Uterus (tissue), 4 donors: ENCODE results near the gene DIAPH2. TPM values are rescaled to one million over a fixed set of nuclear protein-coding genes. Genes with fewer than 3 reads are reported as not detected.

Source experiments
- DNase-seq, 2 donors: peaks; one replicate each; pipeline ENCODE4 v3.0.0-alpha.2; 2019 to 2020
- H3K27ac ChIP-seq, 2 donors: fragments of 200-600 bp; sonication (generic); 1 replicate in 1 of 2; 2 replicates in 1 of 2; pipeline ENCODE4 v1.5.1; 2016 to 2018
- H3K27me3 ChIP-seq, 2 donors: fragments of 200-600 bp; sonication (generic); one replicate each; pipeline ENCODE4 v1.5.1; 2018 to 2019; ENCODE audit warnings: control low read depth in 1 of 2
- H3K36me3 ChIP-seq, 2 donors: fragments of 200-600 bp; sonication (generic); one replicate each; pipeline ENCODE4 v1.5.1; 2019; ENCODE audit warnings: control low read depth in 1 of 2
- H3K4me1 ChIP-seq, 2 donors: fragments of 200-600 bp; sonication (generic); one replicate each; pipeline ENCODE4 v1.5.1; 2018 to 2019; ENCODE audit warnings: control low read depth in 1 of 2
- H3K4me3 ChIP-seq, 2 donors: fragments of 200-600 bp; sonication (generic); 1 replicate in 1 of 2; 2 replicates in 1 of 2; pipeline ENCODE4 v1.5.1; 2018 to 2019; ENCODE audit warnings: mild to moderate bottlenecking in 1 of 2
- H3K9me3 ChIP-seq, 2 donors: fragments of 200-600 bp; sonication (generic); one replicate each; pipeline ENCODE4 v1.5.1; 2019; ENCODE audit warnings: control low read depth in 1 of 2
- CTCF ChIP-seq, 4 experiments: fragments of 200-600 bp in 2 of 4; fragments of 450-650 bp in 2 of 4; sonication (generic) in 2 of 4; IDR thresholded peaks; one replicate each; pipeline ENCODE4 v1.5.1; 2016 to 2019; ENCODE audit warnings: antibody characterized with exemption in 4 of 4, mild to moderate bottlenecking in 2 of 4, moderate library complexity in 1 of 4
- POLR2A ChIP-seq, 2 donors: fragments of 450-650 bp; IDR thresholded peaks; one replicate each; pipeline ENCODE4 v1.6.1; 2016; ENCODE audit warnings: antibody characterized with exemption in 2 of 2, mild to moderate bottlenecking in 1 of 2, moderate library complexity in 1 of 2
- intact Hi-C: fragments of 100-400 bp; cut with DNase I; formaldehyde crosslinking; loops from one replicate; pipeline ENCODE4 v1.15.1; 2023; ENCODE audit warnings: low total_unique reads
- total RNA-seq, 4 donors: library from RNA; depleted of rRNA in 3 of 4; stranded (reverse); fragments of >200 nt in 3 of 4; gene quantifications; one replicate each; pipeline versions ENCODE4 v1.1.0 to v1.2.4, GENCODE V29; 2014 to 2023
- donor health status: DM: yes; HTN: yes; CAD: no.

Gene DIAPH2
- total RNA-seq, 4 donors from 2014 or later: 16.7 to 41.5 (median 30.3) TPM

GRCh38 chrX:97294041-97294440 lies 609.4 kb downstream of the DIAPH2 start:
- no peak for DNase-seq
- TF ChIP-seq POLR2A (IDR thresholded peaks at IDR 0.05): no peak
- TF ChIP-seq CTCF (IDR thresholded peaks at IDR 0.05): no peak
- intact Hi-C loops: no loop called here

GRCh38 chrX:97295954-97296353 lies 611.3 kb downstream of the DIAPH2 start:
- Histone ChIP-seq H3K9me3 (no peaks in the 10 kb centered on the region), H3K4me3 (no peak overlapping the region), H3K4me1 (no peaks in the 10 kb centered on the region), H3K27ac (no peak overlapping the region), H3K27me3 (no peaks in the 10 kb centered on the region), H3K36me3 (no peaks in the 10 kb centered on the region)
- TF ChIP-seq POLR2A (IDR thresholded peaks at IDR 0.05): no peak
- no peak for TF ChIP-seq CTCF (IDR thresholded peaks at IDR 0.05)
- intact Hi-C loops: no loop called here
- DNase-seq: no peak

More at GRCh38 chrX:97294041-97294440, 609.4 kb downstream of the DIAPH2 start:
- Histone ChIP-seq H3K36me3 (no peaks in the 10 kb centered on the region), H3K4me1 (no peaks in the 10 kb centered on the region), H3K27ac (no peak overlapping the region), H3K27me3 (no peaks in the 10 kb centered on the region), H3K9me3 (no peaks in the 10 kb centered on the region), H3K4me3 (no peak overlapping the region)

- Histone ChIP-seq H3K9me3 (no peaks in the 10 kb centered on the region), H3K36me3 (no peaks in the 10 kb centered on the region), H3K27ac (no peak overlapping the region), H3K27me3 (no peaks in the 10 kb centered on the region), H3K4me1 (no peaks in the 10 kb centered on the region), H3K4me3 (no peak overlapping the region)
- intact Hi-C loops: no loop called here
- DNase-seq: no peak
- TF ChIP-seq POLR2A (IDR thresholded peaks at IDR 0.05): no peak
Observed at GRCh38 chrX:97306771-97307470, 622.3 kb downstream of the DIAPH2 start.

GRCh38 chrX:97308171-97308570 lies 623.5 kb downstream of the DIAPH2 start:
- Histone ChIP-seq H3K27me3 (no peaks in the 10 kb centered on the region), H3K4me3 (no peak overlapping the region), H3K4me1 (no peaks in the 10 kb centered on the region), H3K27ac (no peak overlapping the region), H3K9me3 (no peaks in the 10 kb centered on the region), H3K36me3 (no peaks in the 10 kb centered on the region)
- no peak for DNase-seq
- intact Hi-C loops: no loop called here
- TF ChIP-seq CTCF (IDR thresholded peaks at IDR 0.05) (no peak), POLR2A (IDR thresholded peaks at IDR 0.05) (no peak)

GRCh38 chrX:97309487-97310116 lies 625.0 kb downstream of the DIAPH2 start:
- Histone ChIP-seq H3K36me3 (no peaks in the 10 kb centered on the region), H3K9me3 (no peaks in the 10 kb centered on the region), H3K27me3 (no peaks in the 10 kb centered on the region), H3K27ac (no peak overlapping the region), H3K4me1 (no peaks in the 10 kb centered on the region), H3K4me3 (no peak overlapping the region)
- TF ChIP-seq POLR2A (IDR thresholded peaks at IDR 0.05): no peak
- no peak for TF ChIP-seq CTCF (IDR thresholded peaks at IDR 0.05)
- no peak for DNase-seq
- intact Hi-C loops: no loop called here
